ENCODE results near the gene DACH1. TPM values are rescaled to one million over a fixed set of nuclear protein-coding genes. Genes with fewer than 3 reads are reported as not detected.

The DACH1 gene
- total RNA-seq, 4 donors from 2014 or later: 0.38 to 5.8 (median 2.5) TPM

DNA sequence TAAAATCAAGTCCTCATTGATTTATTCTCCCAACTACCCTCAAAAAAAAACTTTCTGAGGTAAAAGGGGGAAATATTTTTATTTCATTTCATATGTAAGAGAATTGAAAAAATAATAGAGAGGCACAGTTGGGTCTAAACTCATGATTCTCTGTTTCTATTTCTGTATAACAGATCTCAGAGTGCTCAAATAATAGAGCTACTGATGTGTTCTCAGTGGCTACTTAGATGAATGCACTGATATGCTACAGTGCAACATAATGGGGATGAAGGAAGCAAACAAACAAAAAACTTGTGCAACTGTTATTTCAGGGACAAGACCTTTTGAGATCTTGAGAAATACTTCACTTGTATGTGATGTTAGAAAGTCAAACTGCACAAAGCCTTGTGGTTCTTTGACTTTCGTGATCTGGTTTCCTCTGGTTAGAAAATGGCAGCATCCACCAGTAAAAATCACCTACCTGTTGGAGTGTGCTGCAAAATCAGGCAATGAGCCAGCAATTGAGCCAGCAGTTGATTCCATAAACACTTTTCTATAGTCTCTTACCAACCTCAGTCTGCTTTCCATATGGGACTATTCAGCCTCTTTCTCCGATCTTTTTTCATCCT lies 9.7 kb upstream of the DACH1 start:
- TF ChIP-seq, protein P1, sequence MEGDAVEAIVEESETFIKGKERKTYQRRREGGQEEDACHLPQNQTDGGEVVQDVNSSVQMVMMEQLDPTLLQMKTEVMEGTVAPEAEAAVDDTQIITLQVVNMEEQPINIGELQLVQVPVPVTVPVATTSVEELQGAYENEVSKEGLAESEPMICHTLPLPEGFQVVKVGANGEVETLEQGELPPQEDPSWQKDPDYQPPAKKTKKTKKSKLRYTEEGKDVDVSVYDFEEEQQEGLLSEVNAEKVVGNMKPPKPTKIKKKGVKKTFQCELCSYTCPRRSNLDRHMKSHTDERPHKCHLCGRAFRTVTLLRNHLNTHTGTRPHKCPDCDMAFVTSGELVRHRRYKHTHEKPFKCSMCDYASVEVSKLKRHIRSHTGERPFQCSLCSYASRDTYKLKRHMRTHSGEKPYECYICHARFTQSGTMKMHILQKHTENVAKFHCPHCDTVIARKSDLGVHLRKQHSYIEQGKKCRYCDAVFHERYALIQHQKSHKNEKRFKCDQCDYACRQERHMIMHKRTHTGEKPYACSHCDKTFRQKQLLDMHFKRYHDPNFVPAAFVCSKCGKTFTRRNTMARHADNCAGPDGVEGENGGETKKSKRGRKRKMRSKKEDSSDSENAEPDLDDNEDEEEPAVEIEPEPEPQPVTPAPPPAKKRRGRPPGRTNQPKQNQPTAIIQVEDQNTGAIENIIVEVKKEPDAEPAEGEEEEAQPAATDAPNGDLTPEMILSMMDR (IDR thresholded peaks at IDR 0.05): no peak
- intact Hi-C loops (cut with DNase I; ENCODE audit: low total_unique reads): no loop called here
- no peak overlapping the region for H3K4me3 ChIP-seq (ENCODE audit: low read depth, poor library complexity, severe bottlenecking)
- WGBS, 2 donors: 63 to 64% methylated on average over 2 of the region's 2 CpGs
- no peak for DNase-seq (ENCODE audit: low spot score in 2 of 2)

DNA sequence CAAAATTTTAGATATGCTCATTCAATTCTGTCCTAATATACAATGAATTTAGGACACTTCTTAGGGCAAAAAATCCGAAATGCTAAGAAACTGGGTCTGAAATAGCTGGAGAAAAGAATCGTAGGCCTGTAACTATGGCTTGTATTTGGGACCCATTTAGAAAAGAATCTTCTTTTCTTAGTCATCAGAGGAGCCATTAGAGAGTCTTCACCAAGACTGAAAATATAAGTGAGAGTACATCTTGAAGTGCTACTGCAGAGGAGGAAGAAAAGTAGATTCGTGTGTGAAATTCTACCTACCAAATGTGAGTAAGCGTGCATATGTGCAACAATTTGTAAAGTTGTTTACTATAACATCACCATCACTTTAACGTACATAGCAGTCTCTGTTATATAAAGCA lies 8.8 kb upstream of the DACH1 start:
- 82 to 87% methylated on average over 5 of the region's 5 CpGs for WGBS, 2 donors
- TF ChIP-seq, protein P1 (IDR thresholded peaks at IDR 0.05): no peak
- TF ChIP-seq POLR2A (IDR thresholded peaks at IDR 0.05): no peak
- H3K4me3 ChIP-seq (ENCODE audit: low read depth, poor library complexity, severe bottlenecking): no peak overlapping the region
- intact Hi-C loops (cut with DNase I; ENCODE audit: low total_unique reads): no loop called here
- no peak for DNase-seq (ENCODE audit: low spot score in 2 of 2)

- no peak for TF ChIP-seq POLR2A (IDR thresholded peaks at IDR 0.05)
- TF ChIP-seq, protein P1 (IDR thresholded peaks at IDR 0.05): no peak
- no peak for DNase-seq (ENCODE audit: low spot score in 2 of 2)
- H3K4me3 ChIP-seq (ENCODE audit: low read depth, poor library complexity, severe bottlenecking): no peak overlapping the region
- WGBS, 2 donors: 44 to 55% methylated on average over 2 of the region's 2 CpGs
- intact Hi-C loops (cut with DNase I; ENCODE audit: low total_unique reads): no loop called here
Measured at GRCh38 chr13:71874458-71874857, 7.5 kb upstream of the DACH1 start.

GRCh38 chr13:71873418-71874247 lies 6.6 kb upstream of the DACH1 start:
- DNase-seq (ENCODE audit: low spot score in 2 of 2): no peak
- H3K4me3 ChIP-seq (ENCODE audit: low read depth, poor library complexity, severe bottlenecking): no peak overlapping the region
- intact Hi-C loops (cut with DNase I; ENCODE audit: low total_unique reads): no loop called here
- TF ChIP-seq, protein P1 (IDR thresholded peaks at IDR 0.05): no peak
- no peak for TF ChIP-seq POLR2A (IDR thresholded peaks at IDR 0.05)
- WGBS, 2 donors: 47% methylated on average over 5 of the region's 5 CpGs

- 52 to 59% methylated on average over 1 of the region's 1 CpG for WGBS, 2 donors
- intact Hi-C loops (cut with DNase I; ENCODE audit: low total_unique reads): no loop called here
- no peak for DNase-seq (ENCODE audit: low spot score in 2 of 2)
- TF ChIP-seq, protein P1 (IDR thresholded peaks at IDR 0.05): no peak
- no peak for TF ChIP-seq POLR2A (IDR thresholded peaks at IDR 0.05)
- H3K4me3 ChIP-seq (ENCODE audit: low read depth, poor library complexity, severe bottlenecking): no peak overlapping the region
Measured at GRCh38 chr13:71871844-71872243, 4.8 kb upstream of the DACH1 start.

All from lower leg skin (tissue), 4 donors.